Germinal center (tissue), 1 donor: ENCODE measurements around the gene GABRB1.

Experiments
- DNase-seq: peaks from one replicate; pipeline ENCODE4 v3.0.0; 2012; ENCODE audit warnings: mixed read lengths, low spot score

The GABRB1 gene

DNA sequence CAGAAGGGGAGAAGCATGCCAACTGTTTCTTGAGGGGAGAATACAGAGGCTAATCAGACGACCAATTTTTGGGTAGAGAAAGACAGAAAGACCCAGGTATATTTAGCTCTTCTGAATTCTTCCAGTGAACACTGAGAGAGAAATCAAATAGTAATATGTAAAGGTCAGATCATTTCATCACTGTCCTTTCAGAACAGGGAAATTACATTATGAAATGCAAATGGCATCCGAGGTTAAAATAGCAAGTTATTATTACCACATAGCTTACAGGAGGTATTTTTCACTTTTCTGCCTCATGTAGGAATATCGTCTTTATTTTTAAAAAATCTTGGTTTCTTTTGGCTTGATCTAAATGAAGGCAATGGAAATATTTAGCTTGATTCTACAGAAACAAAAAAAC, 18.0 kb downstream of the GABRB1 start:
- DNase-seq, result no peak

DNA sequence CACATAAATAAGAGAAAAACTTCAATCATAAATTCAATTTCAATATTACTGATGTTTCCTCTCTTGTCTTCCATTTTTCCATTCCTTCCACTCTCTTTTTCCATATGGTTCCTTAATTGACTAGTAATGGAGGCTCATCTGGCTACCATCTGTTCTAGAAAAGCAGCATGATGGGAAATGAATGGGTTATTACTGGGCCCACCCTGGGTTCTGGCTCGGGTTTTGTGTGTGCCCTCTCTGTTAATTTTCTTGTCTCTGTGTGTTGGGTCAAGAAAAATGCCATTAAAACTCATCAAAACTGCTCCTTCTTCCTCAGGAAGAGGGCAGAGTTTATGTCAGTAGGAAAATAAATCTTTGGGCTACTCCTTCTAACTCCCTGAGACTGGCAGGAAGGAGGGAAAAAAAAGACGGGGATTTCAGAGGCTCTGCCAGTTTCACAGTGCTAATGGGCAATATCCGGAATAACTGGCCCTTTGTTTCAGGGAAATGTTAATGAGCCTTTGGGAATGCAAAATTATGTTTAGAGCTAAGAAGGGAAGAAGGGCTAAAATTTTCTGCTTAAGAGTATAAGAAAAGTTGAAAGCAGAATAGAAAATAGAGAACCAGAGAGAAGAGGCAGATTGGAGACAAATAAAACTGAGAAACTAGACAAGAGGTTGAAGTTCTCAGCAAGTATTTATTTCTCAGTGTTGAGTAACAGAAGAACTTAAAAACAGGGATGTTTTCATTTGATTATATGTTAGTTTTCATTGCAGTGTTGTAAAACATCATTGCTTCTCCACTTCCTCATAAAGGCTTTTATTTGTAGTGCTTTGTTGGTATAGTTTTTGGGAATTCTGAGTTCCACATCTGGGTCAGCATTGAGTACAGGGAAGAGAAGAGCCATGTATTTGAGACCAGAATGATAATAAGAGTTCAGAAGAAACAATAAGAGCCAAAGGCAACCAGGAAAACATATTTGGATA, 19.7 kb downstream of the GABRB1 start:
- DNase-seq, result no peak

DNA sequence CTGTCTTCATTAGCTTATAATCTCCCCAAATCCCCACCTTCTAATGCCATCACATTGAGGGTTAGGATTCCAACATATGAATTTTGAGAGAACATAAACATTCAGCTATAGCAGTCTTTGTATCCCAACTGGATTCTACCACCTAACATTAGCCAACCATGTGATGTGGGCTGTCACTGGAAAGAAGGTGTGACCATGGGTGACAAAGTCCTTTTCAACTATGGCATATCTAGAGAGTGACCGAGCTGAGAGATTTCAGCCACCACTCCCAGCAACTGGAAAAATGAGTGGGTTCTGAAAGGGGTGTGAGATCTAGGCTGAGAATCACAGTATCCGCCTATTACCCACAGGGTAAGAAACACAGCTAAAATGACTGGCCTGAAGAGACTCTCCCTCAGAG, 22.1 kb downstream of the GABRB1 start:
- no peak for DNase-seq

DNA sequence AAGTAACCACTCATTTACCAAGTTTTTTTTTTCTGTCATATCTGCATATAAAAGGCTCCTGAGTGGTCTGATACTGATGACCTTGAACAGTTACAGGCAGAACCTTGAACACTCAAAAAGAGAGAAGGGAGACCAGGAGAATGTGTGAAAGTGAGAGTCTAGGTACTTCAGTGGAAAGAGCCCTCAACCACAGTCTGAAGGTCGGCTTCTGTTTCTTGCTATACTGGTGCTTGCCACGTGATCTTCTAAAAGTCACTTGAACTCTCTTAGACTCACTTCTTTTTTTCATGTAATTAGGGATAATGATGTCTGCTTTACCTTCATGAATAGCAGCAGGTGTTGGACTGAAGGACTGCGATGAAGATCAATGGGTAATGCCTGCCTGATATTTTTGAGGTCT, 22.8 kb downstream of the GABRB1 start:
- no peak for DNase-seq

DNA sequence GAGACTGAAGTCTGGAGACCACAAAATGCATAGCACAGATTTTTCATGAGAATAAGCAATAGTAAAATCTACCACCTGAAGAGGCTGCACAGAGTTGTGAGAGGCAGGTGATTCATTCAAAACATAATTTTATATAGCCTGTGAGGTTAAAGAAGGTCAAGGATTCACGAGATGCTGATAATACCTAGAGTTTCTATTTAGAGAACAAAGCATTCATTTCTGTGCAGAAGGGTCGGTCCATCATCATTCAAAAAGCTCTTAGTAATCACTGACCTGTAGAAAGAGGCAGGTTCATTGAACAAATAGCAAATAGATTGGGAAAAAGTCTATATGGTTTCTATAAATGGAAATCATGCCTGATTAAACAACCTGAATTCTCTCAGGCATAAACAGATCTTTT, 26.6 kb downstream of the GABRB1 start:
- DNase-seq, result no peak

DNA sequence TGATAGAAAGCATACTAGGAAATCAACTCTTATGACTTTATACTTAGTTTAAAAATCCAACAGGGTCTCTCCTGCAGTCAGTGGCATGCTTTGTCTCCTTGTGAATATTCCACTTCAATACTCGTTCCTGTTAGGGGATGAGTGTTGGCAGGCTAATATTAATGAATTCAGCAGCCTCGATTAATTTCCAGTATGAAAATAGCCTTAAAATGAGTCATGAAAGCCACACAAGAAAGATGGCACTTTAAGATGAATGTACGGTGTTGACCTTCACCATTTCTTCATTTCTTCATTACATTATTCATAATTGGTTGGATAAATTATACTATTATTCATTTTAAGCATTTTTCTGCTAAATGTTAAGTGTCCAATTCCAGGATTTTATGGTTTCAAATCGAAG, 29.2 kb downstream of the GABRB1 start:
- DNase-seq, result no peak

DNA sequence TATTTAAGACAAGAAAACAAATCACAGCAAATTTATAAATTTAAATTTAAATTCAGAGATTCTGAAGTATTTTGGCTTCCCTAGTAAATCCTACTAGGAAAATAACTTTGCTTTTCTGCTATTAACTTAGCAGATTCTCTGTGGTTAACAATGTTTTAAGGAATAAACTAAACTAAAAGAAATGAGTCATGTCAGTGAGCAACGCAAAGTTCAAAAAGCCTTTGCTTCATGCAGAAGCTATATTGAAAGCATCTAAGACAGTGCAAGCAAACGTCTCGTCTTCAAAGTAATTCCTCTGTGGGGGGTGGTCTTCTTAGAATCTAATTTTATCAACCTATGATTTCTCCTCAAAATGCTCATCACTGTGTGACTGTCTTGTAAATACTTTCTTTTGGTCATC, 30.1 kb downstream of the GABRB1 start:
- no peak for DNase-seq

DNA sequence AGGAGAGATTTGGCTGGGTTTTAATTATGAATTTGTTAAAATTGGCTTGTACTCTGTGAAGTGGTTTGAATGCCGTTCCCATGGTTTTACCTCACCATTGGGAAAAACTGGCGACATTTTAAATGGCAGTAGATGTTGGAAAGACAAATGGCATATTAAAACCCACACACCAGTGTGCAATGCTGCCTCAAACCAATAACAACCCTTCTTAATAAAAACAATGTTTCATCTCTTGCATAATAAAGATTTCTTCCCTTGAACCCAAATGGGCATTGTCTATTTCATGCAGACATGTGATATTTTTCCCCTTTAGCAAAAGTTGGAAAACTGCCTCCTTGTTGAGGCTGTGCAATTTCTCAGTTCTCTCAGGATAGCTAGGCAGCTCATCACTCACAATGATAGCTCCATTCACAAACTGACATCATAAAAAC, 33.7 kb downstream of the GABRB1 start:
- DNase-seq, result no peak

DNA sequence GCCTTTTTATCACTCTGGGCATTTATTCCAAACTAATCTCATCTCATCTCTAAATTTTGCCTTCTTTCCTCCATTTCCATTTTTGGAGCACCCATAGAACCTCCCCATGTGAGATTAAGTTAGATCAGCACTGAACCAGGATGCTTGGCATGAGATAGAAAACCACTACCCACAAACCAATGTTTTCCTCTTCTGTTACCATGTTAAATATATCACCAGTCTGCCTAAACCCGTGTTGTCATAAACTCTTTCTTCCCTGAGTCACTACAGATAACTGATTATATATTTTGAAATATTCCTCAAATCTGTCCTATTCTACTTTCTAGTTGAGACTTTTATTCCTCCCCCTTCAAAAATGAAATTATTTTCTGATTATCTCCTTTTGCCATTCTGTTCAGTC, 37.6 kb downstream of the GABRB1 start:
- DNase-seq, result no peak

DNA sequence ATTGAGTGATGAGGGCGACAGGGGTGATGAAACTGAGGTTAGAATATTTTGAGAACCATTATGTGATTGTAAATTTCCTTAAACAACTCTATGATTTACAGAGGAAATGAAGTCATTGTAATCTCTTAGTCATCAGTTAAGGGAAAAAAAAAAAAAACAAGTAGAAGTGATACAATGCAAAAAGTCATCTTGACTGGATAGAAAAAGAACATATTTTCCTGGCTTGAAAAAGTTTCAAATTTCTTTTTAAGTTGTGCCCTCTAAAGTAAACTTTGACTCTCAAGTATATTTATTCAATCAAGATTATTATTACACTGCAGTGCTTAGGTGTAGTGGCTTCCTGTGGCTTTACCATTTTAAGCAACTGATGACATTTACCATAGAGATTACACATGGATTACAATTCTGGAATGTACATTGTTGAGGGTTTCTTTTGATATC, 40.6 kb downstream of the GABRB1 start:
- no peak for DNase-seq

DNA sequence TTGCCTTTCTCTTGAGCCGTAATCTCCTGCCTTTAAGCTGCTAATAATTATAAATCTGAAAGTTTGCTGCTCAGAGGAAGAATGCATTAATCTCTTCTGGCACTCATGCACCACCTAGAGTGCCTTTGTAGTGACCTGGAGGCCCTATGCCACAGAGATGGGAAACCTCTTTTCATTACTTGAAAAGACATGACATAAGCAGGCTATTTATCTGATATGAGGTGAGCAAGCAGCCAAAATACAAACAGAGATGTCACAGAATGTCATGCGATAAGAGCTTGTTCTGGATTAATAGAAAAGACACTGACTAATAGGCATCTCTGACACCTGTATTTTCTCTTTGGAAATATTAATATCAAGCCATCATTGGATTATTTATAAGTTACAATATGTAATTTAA, 42.3 kb downstream of the GABRB1 start:
- DNase-seq, result no peak

DNA sequence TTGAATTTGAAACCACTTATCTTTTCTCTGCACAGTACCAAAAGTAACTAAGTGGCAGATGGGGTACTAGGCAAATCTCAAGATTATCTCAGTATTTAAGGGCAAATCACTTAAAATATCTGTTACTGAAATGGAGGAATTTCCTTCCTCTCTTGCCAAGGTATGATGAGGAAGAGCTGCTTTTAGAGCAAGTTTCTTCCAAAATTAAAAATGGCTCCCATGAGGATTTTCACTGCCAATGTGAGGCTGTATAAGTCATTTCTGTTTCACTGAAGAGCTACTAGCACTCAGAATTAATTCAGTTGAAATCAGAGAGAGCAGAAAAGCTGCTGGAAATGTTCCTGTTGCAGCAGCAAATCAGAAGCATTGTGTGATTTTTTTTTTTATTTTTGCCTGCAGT, 43.4 kb downstream of the GABRB1 start:
- DNase-seq, result no peak

DNA sequence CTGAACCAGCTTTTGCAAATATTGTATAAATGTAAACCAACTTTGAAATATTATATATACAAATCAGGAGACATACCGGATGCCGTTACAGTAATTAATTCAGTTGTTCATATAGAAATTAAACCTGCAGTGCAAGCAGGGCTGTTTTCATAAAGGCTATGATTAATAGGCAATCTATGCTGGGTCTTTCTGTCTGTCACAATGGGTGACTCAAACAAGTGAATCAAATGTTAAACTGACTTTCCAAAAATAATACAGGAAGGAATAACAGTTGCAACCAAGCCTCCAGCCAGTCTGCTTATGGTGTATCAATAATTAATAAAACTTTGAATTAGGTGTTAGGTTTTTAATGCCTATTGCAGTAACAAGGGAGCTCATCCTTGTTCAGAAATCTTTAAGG, 43.9 kb downstream of the GABRB1 start:
- no peak for DNase-seq

DNA sequence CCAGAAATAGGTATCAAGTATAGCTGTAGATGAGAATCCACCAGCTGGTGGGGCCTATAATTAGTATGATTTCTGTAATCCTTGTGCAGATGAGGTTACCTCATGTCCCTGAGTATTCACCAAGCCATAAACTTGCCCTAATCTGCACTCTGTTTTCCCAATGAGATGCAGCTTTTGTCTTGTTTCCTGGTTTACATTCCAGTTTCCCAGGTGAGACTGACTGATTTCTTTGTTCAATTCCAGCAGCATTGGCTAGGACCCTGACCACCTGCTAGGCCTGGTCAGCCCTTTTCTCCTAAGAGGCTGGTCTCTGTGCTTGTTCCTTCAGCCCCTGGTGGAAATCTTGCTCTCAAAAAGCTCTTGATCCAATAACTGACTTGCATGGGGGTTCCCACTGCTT, 44.6 kb downstream of the GABRB1 start:
- DNase-seq, result no peak

DNA sequence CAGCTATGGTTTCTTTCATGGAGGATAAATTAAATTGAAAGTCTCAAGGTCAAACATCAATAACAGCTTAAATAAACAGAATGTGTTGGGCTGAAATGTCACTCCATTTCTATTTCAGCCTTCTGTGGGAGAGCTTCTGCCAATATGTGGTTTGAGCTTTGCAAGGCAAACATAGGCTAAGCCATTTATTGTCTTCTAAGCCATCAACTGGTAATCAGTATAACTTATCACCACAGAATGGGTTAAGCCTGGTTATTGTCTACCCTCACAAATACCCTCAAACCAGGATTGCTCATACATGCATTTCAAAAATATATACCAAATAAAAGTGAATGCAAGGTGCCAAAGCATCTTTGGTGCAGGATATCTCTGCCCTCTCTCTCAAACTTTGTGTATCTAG, 52.7 kb downstream of the GABRB1 start:
- DNase-seq, result no peak

DNA sequence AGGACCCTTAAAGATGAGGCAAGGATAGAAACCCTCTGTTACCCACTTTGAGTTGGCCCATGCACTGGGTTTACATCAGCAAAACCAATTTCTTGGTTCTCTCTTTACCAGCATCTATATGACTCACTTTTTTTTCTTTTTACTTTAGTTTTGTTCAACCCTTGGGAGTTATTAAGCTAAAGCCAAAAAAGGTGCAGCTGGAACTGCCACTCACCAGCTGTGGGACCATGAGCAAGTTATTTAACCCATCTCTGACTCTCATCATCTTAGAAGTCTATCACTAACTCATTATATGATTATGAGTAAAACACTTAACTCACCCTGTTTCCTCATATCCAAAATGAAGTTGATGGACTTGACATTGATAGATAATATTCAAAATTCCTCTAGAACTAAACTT, 53.4 kb downstream of the GABRB1 start:
- DNase-seq, result no peak

DNA sequence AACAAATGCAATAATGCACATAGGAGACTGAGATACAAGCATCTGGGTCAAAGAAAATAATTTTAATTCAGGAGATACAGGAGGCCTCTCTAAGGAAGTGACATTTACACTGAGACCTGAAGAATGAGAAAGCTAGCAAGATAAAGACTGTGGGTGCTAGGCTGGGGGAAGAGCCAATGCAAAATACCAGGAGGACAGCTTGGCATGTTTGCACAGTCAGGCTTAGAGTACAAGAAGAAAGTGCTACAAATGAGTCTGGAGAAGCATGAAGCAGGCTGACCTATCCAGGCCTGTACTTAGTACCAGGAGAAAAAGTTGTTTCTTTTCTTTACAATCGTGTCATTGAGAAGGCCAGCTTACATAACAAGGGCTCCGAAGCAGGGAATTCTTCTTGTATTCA, 56.9 kb downstream of the GABRB1 start:
- no peak for DNase-seq

DNA sequence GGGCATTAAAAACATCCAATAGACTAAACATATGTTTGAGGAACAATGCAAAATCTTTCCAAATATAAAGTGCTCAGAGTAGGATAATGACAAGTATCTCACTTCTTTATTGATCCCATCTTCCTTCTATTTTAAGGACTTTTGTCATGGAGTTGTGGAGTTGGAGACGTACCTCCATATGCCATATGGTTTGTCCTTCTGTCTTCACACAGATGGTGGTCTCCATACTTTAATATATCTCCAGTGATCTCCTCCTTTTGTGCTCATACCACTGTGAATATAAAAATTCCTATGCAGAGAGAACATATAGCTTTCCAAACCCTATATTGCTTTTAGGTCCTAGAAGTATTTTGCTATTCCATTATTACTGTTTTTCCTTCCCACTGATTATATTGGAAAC, 64.5 kb downstream of the GABRB1 start:
- DNase-seq, result no peak

DNA sequence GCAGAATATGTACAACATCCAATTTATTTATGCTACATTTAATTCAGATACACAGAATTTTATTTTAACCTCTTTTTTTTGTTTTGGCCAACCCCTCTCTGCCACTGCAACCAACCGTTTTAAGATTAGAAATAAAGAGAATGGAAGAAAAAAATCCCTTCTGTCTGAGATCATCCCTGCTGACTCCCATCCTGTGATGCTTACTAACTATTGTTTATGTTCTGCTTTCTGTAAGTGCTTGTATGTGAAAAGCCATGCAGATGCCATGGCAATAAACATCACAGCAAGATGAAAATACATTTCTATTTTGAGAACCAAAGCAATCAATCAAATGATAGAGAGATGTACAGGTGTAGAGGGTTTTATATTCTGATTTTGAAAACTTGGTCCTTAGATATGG, 70.1 kb downstream of the GABRB1 start:
- DNase-seq, result no peak

DNA sequence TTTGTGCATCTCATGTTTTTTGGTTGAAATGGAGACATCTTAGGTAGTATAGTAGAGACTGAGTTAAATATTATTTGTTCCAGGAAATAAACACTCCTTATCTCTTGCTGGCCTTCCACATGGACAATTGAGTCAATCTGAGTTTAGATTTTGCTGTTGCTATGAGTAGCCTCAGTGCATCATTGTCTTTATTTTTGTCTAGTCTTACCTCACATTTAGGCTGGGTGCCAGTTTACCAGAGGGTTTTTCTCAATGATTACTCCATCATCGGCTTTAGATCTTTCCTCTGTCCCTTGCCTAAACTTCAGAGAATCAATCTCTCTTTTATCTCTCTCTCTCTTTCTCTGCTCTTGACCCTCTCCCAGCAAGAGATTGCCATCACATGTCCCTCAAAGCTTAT, 73.6 kb downstream of the GABRB1 start:
- DNase-seq, result no peak

DNA sequence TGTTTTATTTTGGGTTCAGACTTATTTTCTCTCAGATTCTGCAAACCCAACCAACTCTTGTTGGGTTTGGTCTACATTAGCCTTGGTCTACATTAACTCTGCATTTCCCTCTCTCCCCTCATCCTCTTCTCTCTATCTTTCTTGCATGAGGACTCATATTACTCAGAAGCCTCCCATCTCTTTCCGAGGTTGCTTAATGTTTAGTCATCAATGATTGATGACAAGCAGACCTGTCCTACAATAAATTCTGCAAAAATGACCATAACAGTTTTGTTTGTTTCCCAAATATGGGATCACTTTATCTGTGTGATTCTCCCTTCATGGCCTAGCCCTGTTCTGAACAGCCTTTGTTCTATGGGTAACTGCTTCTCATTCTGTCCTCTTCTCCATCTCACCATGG, 75.2 kb downstream of the GABRB1 start:
- no peak for DNase-seq

DNA sequence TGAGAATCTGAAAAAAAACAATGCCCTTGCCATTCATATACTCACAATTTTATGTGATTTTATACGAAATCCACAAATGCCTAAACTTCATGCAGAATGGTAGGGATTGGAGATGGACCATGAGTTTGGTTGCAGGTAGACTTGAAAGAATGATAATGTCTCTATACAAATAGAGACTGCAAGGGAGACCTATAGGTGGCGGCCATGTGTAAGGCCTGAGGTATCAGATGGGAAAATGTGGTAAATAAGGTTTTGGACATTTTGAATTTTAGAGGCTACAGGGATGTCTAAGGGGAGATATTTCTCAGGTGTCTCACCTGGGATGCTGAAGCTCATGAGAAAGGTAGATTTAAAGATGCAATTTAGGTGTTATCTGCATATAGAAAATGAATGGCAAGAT, 78.0 kb downstream of the GABRB1 start:
- no peak for DNase-seq

DNA sequence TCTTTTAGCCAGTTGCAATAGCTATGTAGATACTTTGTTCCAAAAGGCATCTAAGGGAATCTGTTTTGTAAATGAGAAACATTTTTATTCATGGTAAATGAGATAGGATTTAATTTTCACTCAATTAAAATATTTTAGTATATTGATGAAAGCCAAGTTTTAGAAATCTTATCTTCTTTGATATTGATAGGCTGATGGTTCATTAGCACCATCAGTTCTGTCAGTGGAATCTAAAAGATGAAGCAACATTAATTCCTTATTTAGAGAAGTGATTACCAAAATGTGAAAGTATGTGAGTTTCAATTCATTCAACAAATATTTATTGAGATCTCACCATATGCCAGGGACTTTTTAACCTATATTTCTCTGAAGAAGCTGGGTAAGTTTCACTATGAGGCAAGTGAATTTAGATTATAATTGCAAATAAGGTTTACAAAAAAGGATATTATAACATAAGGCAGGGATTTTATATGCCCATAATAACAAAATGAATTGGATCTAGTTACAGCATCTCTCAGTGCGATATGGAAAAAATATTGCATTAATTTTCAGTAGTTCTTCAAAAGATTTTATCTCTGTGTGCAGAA, 79.3 kb downstream of the GABRB1 start:
- no peak for DNase-seq
